DMS114 treated with DMSO at 0.1 percent for 48 hours (cell line): ENCODE measurements around the gene PSMB7.

Experiments used
- DNase-seq: peaks from one replicate; lab custom pipeline; 2025; ENCODE audit not compliant: unreplicated experiment; lab: John Stamatoyannopoulos, UW

PSMB7 gene

DNA sequence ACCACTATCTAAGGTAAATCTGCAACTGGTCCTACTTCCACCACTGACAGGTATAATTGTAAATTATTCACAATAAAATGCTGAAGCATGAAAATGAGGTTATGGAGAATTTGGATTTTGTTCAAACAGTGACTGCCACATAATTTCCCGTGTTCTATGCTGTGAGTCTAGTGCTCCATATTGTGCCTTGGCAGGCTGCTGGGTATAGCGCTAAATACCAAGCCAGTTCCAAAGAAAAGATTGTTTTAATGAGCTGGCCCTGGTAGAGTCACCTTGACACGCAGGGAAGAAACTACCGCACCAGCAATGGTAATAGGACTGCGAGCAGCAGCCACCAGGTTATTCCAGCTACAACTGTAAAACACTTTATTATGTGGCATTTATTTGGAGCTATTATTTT lies 30.4 kb downstream of the PSMB7 start:
- DNase-seq, result no peak

DNA sequence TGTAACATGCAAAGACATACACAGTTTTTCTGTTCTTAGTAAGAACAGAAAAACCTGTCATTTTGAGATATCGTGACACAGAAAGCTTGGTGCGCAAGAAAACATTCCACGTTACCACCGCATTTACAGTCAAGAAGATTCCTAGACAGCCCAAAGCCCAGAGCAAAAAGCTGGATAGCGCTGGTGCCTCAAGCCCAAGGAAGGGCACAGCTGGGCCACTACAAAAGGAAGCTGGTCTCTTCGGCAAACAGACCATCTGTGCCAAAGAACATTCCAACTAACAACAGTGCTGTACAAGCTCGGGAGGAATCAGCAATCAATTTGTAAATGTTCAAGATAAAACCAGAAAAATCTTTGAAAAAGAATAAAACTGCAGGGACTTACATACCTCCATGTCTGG lies 31.0 kb downstream of the PSMB7 start:
- no peak for DNase-seq

DNA sequence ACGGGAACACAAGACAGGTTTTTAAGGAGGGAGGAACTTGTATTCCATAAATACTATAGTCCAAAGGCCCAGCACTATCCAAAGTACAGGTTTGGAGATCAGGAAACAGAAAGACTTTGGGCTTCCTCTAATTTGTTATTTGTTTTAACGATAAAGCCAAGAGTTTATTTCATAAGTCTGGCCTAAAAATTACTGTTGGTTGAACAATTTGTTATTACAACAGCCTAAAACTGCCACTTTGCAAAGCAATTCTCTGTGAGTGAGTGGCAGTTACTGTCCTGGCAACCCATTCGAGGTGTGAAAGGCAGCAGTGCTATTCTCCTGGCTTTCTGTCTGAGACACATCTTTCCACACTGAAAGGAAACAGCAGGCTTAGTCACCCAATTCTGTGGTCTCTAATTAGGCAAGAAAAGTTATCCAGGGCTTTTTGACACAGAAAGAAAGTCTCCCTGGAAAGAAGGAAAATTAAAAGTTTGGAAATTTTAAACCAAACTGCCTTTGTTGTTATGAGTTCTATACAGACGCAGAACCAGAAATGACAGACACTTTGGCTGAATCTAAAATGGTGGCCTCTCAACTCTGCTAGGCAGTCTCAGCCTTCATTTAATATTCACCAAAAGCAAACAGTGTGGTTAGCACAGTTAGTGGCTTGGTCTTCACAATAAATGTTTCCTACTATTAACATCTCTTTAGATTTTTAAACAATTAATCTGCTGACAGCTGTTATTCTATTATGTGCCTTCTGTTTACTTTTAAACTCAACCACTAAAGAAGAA lies 33.9 kb downstream of the PSMB7 start:
- DNase-seq, result no peak

DNA sequence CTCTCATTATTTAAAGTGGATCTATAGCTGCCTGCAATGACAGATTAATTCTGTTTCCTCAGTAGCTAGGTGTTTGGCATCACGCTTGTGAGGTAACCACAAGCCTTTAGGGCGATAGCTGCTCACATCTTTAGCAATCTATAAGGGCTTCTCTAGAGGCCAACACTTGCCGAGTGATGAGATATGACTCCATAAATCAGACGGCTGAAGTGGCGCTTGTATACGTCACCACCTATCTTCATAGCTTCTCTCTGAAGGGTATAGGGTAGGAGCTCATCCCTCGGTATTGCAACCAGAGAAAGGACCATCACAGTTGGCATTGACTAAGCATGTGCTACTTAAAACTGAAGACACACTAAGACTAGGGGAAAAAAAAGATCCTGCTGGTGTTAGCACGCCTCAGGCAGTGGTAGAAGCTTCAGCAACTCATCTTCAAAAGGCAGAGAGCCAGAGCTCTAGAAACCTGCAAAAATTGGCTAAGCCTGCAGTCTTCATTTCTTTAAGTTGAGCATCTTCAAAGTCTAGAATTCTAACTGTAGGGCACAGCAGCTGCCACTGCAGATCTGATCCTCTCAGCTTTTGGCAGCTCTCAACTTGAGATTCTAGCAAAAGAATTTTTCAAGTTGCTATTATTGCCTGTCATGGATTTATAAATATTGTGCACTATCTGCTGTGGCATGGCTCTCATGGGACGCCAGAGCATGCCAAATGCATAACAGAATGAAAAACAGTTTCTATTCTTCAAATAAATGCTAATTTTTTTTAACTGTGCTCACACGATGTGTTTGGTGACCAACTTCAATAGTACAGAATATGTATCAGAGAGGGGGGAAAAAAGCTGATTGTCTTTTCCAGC lies 37.5 kb downstream of the PSMB7 start:
- DNase-seq, result no peak

DNA sequence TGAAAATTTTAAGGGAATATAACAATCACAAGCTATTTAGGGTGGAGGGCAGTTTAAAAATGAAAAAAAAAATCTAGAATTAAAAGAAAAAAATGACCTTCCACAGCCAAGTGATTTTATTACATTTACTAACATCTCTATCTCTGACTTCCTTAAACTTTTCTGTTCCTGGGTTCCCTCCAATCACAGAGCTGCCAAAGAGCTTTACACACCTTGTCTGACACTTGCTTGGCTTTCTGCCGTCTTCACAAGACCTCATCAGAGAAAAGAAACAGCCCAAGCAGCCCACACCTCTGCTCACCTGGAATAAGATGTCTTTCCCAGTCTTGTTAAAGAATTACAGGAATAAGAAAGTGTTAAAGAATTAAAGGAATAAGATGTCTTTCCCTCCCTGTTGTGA lies 38.9 kb downstream of the PSMB7 start:
- DNase-seq, result no peak

DNA sequence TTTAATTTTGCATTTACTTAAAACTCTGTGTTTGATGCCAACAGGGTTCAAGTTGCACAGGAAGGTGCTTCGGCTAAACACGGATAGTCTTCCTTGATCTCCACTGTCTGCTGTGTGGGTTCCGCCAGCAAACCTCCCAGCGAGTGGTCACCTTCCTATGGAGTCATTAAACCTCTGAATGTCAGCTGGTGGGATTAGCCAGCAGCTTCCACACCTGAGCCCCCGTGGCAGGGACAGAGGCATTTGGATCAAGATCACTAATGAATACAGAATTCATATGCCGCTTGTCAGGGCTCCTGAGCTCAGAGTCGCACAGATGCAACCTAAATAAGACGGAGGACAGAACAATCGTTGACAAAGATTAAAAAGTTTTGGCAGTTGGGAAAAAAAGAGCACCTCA lies 39.5 kb downstream of the PSMB7 start:
- DNase-seq, result no peak

DNA sequence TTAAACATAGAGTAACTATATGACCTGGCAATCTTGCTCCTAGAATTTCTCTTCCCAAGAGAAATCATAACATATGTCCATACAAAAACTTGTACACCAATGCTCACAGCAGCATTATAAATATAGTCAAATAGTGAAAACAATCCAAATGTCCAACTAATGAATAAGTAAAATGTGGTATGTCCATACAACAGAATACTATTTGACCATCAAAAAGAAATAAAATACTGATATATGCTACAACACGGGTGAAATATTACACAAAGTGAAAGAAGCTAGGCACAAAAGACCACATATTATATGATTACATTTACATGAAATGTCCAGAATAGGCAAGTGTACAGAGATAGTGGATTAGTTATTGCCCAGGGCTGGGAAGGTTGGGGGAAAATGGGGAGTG lies 41.4 kb downstream of the PSMB7 start:
- no peak for DNase-seq

DNA sequence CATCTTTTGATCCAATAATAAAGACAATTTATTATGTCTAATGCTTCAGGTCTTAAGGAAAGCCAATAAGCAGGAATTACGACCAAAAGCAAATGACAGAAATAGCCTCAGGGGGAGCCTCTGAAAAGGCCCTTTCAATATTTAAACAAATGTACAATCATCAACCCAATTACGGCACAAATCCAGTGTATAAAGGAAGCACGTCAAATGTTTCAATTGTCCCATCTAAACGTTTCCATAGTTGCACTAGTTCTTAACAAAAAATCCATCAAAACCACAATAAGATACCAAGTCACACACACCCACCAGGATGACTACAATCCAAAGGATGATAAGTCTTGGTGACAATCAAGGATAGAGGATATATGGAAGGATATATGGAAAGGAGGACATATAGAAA lies 41.9 kb downstream of the PSMB7 start:
- DNase-seq, result no peak

DNA sequence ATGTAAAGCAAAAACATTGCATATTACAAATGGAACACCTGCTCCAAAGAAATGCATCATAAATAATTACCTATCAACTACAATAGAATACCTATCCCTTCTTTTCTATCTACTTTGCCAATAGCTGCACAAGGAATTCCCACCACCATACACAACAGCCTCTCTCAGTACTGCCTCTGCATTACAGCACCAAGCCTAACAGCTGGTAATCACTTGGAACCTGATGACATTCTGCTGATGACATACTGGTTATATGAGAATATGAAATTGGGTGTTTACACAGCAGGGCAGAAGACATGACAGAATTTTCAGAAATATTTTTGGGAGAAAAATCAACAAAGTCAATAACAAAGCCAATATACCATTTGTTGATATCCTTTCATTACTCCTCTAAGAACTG lies 43.2 kb downstream of the PSMB7 start:
- no peak for DNase-seq

DNA sequence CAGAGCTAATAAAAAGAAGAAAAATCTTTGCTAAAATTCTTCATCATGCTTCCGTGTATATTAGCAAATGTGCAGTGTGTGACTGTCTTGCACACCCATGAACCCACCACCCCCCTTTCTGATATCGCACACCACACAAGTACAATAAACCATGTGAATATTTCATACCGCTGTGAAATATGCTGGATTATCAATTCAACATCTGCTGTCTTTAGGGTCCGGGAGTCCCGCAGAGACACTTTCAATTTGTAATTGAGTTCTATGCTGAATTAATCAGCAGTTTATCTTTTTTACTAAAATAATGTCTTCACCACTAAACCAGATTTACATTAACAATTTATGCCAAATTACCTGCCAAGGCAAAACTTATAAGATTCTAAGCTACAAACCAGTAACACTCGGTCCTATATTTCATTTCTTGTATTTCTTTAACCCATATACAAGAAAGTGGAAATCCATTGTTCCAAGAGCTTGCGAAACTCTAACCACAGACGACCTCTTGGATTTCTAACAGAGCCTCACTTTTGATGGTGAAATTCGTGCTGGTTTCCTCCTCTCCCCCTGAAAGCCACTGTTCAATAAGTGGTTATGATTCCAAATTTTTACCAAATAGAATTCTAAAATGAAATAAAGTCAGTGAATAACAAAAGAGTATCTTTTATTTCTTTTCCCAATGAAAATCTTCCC lies 44.2 kb downstream of the PSMB7 start:
- DNase-seq, result no peak

DNA sequence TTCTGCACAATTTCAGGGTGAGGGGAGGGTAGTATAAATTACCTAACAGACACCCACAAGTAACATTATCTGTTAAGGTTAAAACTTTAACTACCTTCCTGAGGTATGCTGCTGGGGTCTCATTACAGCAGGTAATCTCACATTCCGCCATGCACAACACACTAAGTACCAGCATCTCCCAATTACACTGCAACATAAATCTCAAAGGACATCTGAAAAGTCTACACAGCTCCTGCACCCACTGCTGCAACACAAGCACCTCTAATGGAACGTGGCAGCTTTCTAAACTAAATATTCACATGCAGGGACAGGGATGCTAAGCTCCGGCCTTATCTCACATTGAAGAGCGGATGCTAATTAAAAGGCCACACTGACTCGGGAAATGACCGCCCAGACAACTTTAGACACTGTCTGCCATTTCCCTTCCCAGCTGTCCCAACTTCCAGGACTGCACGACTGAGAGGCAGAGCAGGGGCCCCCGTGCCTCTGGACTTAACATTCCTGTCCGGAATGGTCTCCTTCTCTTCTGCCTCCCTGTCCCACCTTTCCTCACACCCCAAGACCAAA lies 45.9 kb downstream of the PSMB7 start:
- no peak for DNase-seq

DNA sequence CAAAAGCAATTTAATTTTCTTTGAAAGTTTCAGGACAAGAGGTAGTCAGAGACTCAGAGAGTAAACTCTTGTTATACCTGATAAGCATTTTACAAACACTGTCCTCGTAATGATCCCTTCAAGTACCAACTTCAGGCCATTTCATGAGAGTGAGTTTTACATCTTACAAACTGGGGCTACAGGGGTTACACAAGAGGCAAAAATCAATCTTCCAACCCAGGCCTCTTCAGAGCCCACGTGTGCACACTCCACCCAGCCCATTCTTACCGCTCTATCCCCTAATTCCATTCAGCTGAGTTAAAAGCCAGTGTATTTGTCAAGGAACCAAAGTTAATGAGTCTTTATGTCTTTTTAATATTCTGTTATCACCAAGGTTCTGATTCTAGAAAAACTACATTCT lies 46.5 kb downstream of the PSMB7 start:
- DNase-seq, result no peak

DNA sequence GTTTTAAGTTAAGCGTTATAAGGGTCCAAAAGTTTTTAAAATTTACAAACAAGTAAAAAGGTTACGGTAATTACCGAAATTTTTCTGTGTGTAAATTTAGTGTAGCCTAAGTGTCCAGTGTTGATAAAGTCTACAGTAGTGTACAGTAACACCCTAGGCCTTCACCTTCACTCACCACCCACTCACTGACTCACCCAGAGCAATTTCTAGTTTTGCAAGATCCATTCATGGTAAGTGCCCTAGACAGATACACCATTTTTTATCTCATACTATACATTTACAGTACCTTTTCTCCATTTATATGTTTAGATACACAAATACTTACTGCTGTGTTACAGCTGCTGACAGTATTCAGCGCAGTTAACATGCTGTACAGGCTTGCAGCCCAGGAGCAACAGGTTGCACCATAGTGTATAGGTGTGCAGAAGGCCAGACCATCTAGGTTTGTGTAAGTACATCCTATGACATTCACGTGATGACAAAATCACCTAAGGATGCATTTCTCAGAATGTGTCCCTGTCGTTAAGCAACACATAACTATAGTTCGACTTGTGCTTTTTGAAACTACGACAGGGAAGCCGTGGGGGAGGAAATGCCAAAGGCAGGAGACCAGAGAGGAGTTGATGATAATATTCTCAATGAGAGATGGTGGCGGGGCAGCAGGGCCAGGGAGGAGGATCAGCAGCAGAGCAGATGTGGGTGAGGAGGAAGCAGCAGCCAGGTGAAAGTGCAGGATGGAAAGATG lies 48.6 kb downstream of the PSMB7 start:
- DNase-seq, result no peak

DNA sequence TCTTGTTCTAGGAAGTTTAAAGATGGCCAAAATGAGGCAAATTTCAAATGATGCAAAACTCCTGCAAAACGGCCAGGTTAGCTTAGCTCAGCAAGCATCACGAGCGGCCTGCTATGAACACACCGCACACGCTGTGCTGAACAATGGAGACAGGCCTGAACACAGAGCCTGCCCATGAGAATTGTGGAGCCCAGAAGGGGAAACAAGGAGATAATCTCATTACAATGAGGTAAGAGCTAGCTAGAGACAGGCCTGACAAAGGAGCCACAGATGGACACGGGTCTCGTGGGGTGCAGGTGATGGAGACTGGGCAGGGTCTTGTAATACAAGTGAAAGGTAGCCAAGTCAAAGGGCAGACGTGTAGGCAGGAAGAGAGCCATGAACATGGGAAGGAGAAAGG lies 50.2 kb downstream of the PSMB7 start:
- no peak for DNase-seq

DNA sequence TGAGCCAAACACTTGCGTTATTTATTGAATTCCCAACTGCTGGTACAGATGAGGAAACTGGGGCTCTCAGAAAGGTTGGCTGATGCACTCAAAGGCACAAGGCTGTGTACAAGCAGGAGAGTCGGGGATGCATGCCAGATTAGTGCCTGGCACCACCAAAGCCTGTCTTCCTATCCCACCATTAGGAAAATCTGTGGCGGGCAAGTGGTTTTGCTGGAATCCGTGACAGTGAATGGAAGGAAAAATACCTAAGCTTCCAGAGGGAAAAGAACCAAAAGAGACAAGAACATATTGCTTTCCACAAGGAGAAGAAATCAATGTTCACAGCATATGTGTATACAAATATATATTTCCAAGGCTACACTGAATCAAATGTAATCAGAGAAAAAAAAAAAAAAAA lies 51.1 kb downstream of the PSMB7 start:
- DNase-seq, result no peak

DNA sequence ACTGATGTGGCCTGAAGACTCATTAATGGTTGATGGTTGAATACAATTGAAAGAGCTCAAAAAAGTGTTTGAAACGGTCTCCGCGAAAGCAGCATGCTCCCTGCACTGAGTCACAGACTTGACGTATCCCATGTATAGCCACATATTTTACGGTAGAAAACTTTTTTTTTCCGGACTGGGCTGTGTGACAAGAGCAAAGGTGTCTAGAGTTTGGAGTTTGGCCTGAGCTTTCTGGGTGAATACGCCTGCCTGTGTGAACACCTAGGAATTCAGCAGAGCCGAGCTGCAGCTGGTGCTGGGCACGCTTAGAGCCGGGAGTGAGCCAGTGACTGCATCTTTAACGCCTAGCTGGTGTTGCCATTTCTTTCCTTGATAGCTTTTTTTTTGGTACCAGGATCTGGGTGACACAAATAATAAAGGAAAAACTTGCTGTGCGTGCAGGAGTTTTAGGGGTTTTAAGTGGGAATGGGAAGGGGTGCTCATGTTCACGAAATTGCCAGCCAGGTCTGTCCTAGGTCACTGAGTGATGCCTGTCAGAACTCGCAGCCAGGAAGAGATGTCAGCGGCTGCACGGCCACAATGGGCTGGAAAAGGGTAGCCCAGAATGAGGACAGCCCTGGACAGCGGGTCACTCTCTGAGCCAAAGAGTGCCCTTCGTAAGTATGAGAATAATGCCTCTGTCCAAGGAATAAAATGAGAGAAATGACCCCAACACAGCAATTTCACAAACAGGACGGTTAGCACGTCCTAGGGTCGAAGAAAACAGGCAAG lies 51.7 kb downstream of the PSMB7 start:
- no peak for DNase-seq

DNA sequence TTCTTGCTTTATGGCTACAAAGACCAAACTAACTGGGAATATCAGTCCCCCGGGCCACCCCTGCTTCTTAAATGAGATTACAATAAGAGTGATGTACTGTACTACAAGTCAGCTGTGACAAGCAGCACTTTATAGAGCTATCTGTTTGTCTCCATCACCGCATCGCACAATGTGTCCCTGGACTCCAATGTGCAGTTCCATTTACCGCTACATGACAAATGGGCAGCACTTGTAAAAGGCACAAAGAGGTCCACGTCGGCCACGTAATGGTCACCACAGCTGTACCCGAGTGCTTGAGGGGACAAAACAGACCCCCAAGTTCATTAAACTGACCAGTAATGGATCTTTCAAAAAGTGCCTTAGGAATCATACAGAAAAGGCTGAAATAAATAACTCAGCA lies 54.1 kb downstream of the PSMB7 start:
- DNase-seq, result no peak

DNA sequence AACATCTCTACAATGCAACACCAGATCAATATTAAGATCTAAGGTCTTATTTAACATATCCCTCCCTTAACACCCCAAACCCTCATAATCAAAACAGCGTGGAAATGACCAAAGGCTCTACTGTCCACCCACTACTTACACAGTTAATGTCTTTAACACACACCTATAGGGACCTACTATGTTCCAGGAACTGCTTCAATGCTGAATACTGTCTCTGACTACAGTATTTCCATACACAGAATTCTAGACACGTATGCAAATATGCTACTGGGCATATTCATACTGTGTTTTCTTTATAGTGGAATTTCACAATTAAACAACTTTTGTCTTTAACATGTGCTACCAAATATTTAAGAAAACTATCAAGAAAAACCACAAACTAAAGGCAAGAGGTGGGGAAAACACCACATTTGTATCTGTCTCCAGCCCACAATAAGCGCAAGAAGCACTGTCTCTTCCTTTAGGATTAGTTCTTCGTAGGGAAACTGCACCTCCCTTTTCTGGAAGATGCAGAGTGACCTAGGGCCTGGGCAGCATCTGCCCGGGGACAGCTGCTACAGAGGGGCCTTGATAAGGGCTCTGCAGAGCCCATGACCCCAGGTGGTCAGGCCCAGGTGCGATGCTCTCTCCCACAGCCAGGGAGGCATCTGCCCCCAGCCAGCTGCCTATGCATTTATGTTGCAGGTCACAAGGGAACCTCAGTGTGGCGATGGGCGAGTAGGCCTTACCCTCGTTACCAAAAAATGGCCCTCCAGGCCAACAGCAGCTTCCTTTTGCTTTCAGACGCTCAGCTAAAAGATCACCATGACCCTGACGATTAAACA lies 55.2 kb downstream of the PSMB7 start:
- DNase-seq, result no peak

DNA sequence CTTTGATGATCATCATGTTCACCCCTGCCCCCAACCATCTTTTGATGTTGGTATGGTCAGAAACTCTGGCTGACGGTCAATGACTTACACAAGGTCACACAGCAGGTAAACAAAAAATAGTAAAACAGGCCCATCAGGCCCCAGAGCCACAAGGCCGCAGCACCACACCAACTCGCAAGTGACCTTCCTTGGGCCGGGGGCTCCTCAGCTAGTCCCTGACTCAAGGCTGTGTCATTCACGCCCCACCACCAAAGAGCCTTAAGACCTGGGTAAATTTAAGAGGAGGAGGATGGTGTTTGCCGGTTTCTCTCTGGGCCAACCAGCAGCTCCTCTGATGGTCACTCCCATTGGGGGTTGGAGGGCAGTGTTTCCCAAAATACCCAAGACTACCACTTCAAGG lies 55.8 kb downstream of the PSMB7 start:
- DNase-seq, result no peak
